Right cardiac atrium (tissue), 5 donors: ENCODE measurements around the gene SUSD6. TPM values are rescaled to one million over a fixed set of nuclear protein-coding genes. Genes with fewer than 3 reads are reported as not detected.

Experiments
- ATAC-seq, 2 donors: fragments of 200-7000 bp; cut with Tn5 transposase; one replicate each; pipeline versions ENCODE4 v1.8.0 to v1.9.1; 2020; ENCODE audit warnings: moderate library complexity in 2 of 2, mild to moderate bottlenecking in 1 of 2
- DNase-seq, 3 donors: peaks; one replicate each; pipeline ENCODE4 v3.0.0-alpha.2; 2020
- H3K27ac ChIP-seq: one replicate; pipeline ENCODE4 v1.5.1; 2013; ENCODE audit warnings: mild to moderate bottlenecking, low read length, control low read depth, moderate library complexity
- H3K27me3 ChIP-seq: one replicate; pipeline ENCODE4 v1.6.1; 2013; ENCODE audit not compliant: control insufficient read depth, insufficient read depth
- H3K4me1 ChIP-seq: one replicate; pipeline ENCODE4 v1.6.1; 2013; ENCODE audit warnings: low read length; ENCODE audit not compliant: control insufficient read depth, insufficient read depth
- H3K4me3 ChIP-seq: one replicate; pipeline ENCODE4 v1.5.1; 2013; ENCODE audit warnings: low read length, control low read depth
- H3K9me3 ChIP-seq: one replicate; pipeline ENCODE4 v1.6.1; 2013; ENCODE audit warnings: low read length; ENCODE audit not compliant: control insufficient read depth
- WGBS: extraction: QIAGEN DNeasy Blood & Tissue Kit; methylation state at CpG from one replicate; pipeline ENCODE4 v1.1.7; 2013; 5-methylcytosine and 5-hydroxymethylcytosine counted together
- intact Hi-C, 4 donors: fragments of 100-400 bp; cut with DNase I; formaldehyde crosslinking; loops; one replicate each; pipeline versions ENCODE4 v1.11.0 to v1.14.0; 2022 to 2023
- polyA plus RNA-seq: library from polyadenylated mRNA; stranded (reverse); fragments of 200-250 nt; gene quantifications from one replicate; pipeline ENCODE4 v1.2.3, GENCODE V29; 2013
- total RNA-seq, 4 donors: library from RNA; stranded (reverse); fragmentation: NEBNext Ultra II Directional; extraction: Animal tissue kit (Norgen Biotek cat#: 25700); gene quantifications; one replicate each; pipeline ENCODE4 v1.2.1, GENCODE V29; 2021
- donor health status: healthy with polysubstance abuse.
- donor health status: DM: no; HTN: yes; CAD: no.
- donor health status: DM: no; HTN: no; CAD: no.
- donor health status: DM: no; HTN: yes; CAD: no; lungs with severe emphysema.
- donor health status: DM: yes; HTN: yes; CAD: no.

SUSD6 gene
- total and polyA plus RNA-seq, 5 donors: 9.1 to 25.9 (median 22.0) TPM

DNA sequence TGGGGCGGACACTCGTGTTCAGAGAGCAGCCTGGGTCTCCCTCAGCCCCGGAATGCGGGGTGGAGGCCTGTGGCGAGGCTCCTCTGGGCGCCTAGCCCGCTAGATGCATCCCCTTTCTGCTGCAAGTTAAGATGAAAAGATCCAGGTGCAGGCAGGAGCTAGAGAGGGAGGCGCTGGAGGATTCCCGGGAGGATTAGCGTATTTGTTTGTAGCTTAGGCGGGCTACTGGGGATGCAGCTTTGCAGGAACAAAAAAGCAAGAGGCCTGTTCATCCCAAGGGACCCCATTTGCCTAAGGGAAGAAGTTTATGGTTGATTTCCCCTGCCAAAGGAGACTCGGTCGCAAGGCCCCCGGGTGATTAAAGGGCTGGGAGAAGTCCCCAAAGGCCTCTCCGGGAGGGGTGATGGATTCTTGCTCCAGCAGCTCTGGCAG is 37.5 kb upstream of the SUSD6 start:
- WGBS: 4% methylated on average over 15 of the region's 15 CpGs
- H3K9me3 ChIP-seq: no peaks in the 10 kb centered on the region
- ATAC-seq (no peak), DNase-seq (no peak)
- intact Hi-C loops: no loop called here
- H3K27ac ChIP-seq: no peak overlapping the region
- peaks cover 3% of the 10 kb centered on the region for H3K4me1 ChIP-seq
- H3K27me3 ChIP-seq: no peaks in the 10 kb centered on the region
- H3K4me3 ChIP-seq: peak overlapping the region; percentile 4

- Histone ChIP-seq H3K9me3 (no peaks in the 10 kb centered on the region), H3K4me1 (peaks cover 3% of the 10 kb centered on the region), H3K4me3 (peak within 1 kb of the TSS; percentile 5), H3K27ac (no peak within 1 kb of the TSS), H3K27me3 (no peaks in the 10 kb centered on the region)
- ATAC-seq (peak; percentile 27 to 63), DNase-seq (peak; percentile 53 to 75 (median 73))
- intact Hi-C loops: no loop called here
- WGBS: 1% methylated on average over 52 of the region's 52 CpGs
These were observed 37.0 kb upstream of the SUSD6 start, which contains the start of gene CCDC177 for GRCh38 chr14:69574263-69574953. TSS of gene CCDC177 (minus strand) at chr14:69574871. CDS start at chr14:69573622, 1,249 bp downstream.

DNA sequence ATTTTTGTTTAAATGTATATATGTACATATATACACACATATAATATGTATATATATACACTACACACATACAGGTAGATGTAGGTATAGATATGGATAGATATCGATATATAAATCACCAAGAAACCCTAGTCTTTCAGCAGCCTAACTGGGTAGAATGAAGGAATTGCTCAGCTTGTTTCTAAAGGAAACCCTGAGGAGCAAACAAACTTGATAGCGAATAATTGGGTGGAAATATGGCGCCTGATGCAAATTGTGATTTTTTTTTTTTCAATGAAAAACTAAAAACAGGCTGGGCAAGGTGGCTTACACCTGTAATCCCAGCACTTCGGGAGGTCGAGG is 36.5 kb upstream of the SUSD6 start:
- Histone ChIP-seq H3K9me3 (no peaks in the 10 kb centered on the region), H3K27me3 (no peaks in the 10 kb centered on the region), H3K27ac (no peak overlapping the region), H3K4me1 (peaks cover 3% of the 10 kb centered on the region), H3K4me3 (no peak overlapping the region)
- intact Hi-C loops: no loop called here
- ATAC-seq (no peak), DNase-seq (no peak)
- 50% methylated on average over 5 of the region's 5 CpGs for WGBS

- DNase-seq (no peak), ATAC-seq (no peak)
- Histone ChIP-seq H3K27me3 (no peaks in the 10 kb centered on the region), H3K4me3 (no peak overlapping the region), H3K9me3 (no peaks in the 10 kb centered on the region), H3K4me1 (no peaks in the 10 kb centered on the region), H3K27ac (no peak overlapping the region)
- intact Hi-C loops: no loop called here
- WGBS: 86% methylated on average over 2 of the region's 2 CpGs
These were observed 31.9 kb upstream of the SUSD6 start for GRCh38 chr14:69579476-69579875.

DNA sequence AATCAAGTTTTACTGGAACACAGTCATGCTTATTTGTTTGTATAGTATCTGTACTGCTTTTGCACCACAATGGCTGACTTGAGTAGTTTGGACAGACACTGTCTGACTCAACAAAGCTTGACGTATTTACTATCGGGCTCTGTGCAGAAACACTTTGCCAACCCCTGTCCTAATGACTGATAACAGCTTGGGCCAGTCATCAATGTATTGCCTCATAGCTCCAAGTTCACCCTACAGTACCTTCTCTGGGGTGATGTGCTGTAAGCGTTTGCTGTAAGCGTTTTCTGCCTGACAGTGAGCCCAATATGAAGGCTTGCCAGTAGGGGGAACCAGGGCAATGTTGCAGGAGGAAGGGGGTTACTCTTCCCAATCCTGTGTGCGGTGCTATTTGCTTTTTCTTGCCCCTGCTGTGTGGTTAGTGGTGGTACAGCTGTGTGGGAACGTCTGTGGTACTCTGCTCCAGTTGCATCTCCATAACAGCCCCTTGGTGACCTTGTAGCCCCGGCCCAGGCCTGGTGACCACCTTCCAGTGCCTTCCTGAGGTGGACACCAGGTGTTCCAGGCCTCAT is 31.3 kb upstream of the SUSD6 start:
- peak; percentile 85 to 88 for ATAC-seq
- DNase-seq: peak in 2 of 3 donors; percentile 53 to 56
- intact Hi-C loops: no loop called here
- no peaks in the 10 kb centered on the region for H3K27me3 ChIP-seq
- no peaks in the 10 kb centered on the region for H3K9me3 ChIP-seq
- 41% methylated on average over 7 of the region's 7 CpGs for WGBS
- H3K27ac ChIP-seq: no peak overlapping the region
- no peak overlapping the region for H3K4me3 ChIP-seq
- no peaks in the 10 kb centered on the region for H3K4me1 ChIP-seq

- no peak for DNase-seq
- Histone ChIP-seq H3K27ac (no peak overlapping the region), H3K4me3 (no peak overlapping the region), H3K4me1 (no peaks in the 10 kb centered on the region), H3K27me3 (no peaks in the 10 kb centered on the region), H3K9me3 (no peaks in the 10 kb centered on the region)
- intact Hi-C loops: no loop called here
- ATAC-seq: no peak
- WGBS: 84% methylated on average over 7 of the region's 7 CpGs
These were observed 30.0 kb upstream of the SUSD6 start for GRCh38 chr14:69581316-69581935.

- DNase-seq (no peak), ATAC-seq (no peak)
- intact Hi-C loops: no loop called here
- no peaks in the 10 kb centered on the region for H3K9me3 ChIP-seq
- peaks cover 2% of the 10 kb centered on the region for H3K4me1 ChIP-seq
- no peaks in the 10 kb centered on the region for H3K27me3 ChIP-seq
- no peak overlapping the region for H3K4me3 ChIP-seq
- H3K27ac ChIP-seq: no peak overlapping the region
- WGBS: 97% methylated on average over 1 of the region's 1 CpG
These were observed 29.2 kb upstream of the SUSD6 start for GRCh38 chr14:69582212-69582611.

DNA sequence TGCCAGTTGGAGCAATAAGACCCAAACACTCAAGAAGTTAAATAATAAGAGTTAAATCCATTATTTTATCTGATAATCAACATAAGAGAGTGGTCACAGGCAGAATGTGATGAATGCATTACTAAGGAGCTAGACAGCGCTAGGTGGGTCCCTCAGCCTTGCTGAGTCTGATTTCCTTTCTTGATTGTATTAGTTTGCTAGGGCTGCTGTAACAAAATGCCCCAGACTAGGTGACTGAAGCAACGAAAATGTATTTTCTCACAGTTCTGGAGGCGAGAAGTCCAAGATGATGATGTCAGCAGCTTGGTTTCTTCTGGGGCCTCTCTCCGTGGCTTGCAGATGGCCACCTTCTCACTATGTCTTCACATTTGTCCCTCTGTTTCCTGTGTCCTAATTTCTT is 28.6 kb upstream of the SUSD6 start:
- H3K27ac ChIP-seq: no peak overlapping the region
- no peak for DNase-seq
- H3K4me1 ChIP-seq: peaks cover 4% of the 10 kb centered on the region
- WGBS: 87% methylated on average over 4 of the region's 4 CpGs
- ATAC-seq: no peak
- H3K27me3 ChIP-seq: no peaks in the 10 kb centered on the region
- no peaks in the 10 kb centered on the region for H3K9me3 ChIP-seq
- intact Hi-C loops: no loop called here
- no peak overlapping the region for H3K4me3 ChIP-seq

DNA sequence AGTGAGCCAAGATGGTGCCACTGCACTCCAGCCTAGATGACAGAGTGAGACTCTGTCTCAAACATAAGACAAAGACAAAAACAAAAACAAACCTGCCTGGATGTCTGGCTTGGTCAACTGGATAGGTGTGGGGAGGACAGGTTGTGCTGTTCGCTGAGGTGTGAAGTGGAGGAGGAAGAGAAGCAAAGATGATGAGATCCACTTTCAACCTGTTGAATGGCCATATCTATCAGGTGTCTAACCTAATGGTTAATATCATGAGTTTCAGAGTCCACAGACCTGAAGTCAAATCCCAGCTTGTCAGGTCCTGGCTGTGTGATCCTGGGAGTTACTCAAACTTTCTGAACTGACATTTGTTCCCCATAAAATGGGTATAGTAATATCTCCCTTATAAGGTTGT is 27.0 kb upstream of the SUSD6 start:
- Histone ChIP-seq H3K4me3 (no peak overlapping the region), H3K27ac (no peak overlapping the region), H3K27me3 (no peaks in the 10 kb centered on the region), H3K9me3 (no peaks in the 10 kb centered on the region), H3K4me1 (peaks cover 4% of the 10 kb centered on the region)
- no peak for DNase-seq
- intact Hi-C loops: loop anchor here in 3 of 4 donors (2.0 kb wide), 1 partner anchor 142 kb away; no protein-coding TSS in a partner anchor
- no peak for ATAC-seq
- WGBS: 90% methylated on average over 1 of the region's 1 CpG

DNA sequence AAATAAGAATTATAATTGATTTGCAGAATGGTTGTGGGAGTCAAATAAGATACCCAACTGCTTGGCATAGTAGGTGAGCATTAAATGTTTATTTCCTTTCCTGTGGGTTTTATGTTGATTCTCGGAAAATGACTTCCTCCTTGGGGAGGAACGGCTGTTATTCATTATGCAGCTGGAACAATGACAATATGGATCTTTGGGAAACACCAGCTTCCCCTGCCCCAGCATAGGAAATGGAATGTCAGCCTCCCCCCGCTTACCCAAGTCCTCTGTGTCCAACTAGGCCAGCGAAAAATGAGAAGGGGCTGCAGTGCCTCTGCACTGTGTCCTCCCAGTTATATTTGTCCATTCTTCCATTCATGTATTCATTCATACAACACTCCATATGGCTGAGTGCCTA is 25.0 kb upstream of the SUSD6 start:
- Histone ChIP-seq H3K4me1 (peaks cover 4% of the 10 kb centered on the region), H3K27ac (peak overlapping the region; percentile 50), H3K27me3 (no peaks in the 10 kb centered on the region), H3K4me3 (no peak overlapping the region), H3K9me3 (no peaks in the 10 kb centered on the region)
- intact Hi-C loops: loop anchor here in 1 of 4 donors (5.0 kb wide), 1 partner anchor 141 kb away; no protein-coding TSS in a partner anchor
- DNase-seq: no peak
- WGBS: 53% methylated on average over 4 of the region's 4 CpGs
- ATAC-seq: peak in 1 of 2 donors; percentile 19

- WGBS: 70% methylated on average over 8 of the region's 8 CpGs
- DNase-seq (no peak), ATAC-seq (peak in 1 of 2 donors; percentile 44)
- Histone ChIP-seq H3K4me1 (peaks cover 4% of the 10 kb centered on the region), H3K9me3 (no peaks in the 10 kb centered on the region), H3K4me3 (no peak overlapping the region), H3K27ac (no peak overlapping the region), H3K27me3 (no peaks in the 10 kb centered on the region)
- intact Hi-C loops: loop anchor here in 1 of 4 donors (5.0 kb wide), 1 partner anchor 140 kb away; no protein-coding TSS in a partner anchor
These were observed 24.0 kb upstream of the SUSD6 start for GRCh38 chr14:69587389-69587788.
